GM10266 (cell line): Measurements from ENCODE around the gene TWIST1.

ENCODE experiments used
- DNase-seq: peaks from one replicate; pipeline ENCODE4 v3.0.0; 2012; ENCODE audit errors: extremely low spot score
- CTCF ChIP-seq: IDR thresholded peaks from 2 replicates; pipeline ENCODE4 v1.5.1; 2012; ENCODE audit warnings: mild to moderate bottlenecking, low read depth; ENCODE audit not compliant: control insufficient read depth, insufficient read depth; ENCODE audit errors: missing control alignments

TWIST1 gene

DNA sequence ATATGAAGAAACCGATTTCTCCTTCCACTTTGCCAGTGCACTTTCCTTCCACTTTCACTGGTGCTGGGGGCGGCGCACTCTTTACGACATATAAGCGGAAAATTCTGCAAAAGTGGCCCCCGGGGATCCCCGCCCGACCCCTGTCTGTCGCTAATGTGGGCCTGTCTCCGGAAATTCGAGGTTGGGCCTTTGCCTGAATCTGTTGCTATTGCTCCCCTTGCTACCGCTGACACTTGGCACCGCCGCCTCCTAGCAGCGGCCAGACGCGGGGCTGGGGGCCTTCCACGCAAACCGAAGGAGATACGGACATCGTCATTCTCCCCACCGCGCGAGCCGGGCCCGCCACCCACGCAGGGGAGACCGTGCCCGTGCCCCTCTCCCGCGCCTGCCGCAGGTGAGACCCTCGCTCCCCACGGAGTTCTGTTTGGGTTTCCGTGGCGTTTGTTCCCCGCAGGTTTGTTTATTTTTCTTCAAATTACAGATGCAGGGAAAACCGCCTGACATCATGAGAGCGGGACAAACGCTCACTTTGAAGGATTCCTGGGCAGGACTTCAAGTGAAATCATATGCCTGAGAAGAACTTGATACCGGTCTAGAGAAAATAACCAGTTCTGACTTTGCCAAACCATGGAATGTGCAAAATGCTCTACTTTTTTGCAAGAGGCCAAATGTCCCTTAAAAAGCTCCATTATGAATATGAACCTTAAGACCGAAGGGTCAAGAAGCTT lies 5.0 kb downstream of the TWIST1 start:
- DNase-seq, result no peak
- TF ChIP-seq CTCF, result no peak

- no peak for TF ChIP-seq CTCF
Observed at GRCh38 chr7:19111474-19112273, 5.8 kb downstream of the TWIST1 start.

DNA sequence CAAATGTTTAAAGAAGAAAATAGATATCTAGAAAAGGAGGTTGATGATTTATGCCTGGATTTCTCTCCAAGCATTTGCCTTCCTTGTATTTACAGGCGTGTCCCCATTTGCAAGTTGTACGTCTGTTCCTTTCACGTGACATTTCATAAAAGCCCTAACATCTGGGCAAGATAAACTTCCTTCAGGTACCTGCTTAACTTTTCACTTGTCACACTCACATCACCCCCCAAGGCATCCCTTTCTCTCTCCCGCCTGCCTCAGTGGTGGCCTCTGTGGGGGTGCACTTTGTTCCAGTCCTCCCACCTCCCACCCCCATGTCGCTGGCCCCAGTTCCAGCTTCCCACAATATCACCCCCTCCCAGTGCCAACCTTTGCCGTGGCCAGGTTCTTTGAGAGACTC lies 6.7 kb downstream of the TWIST1 start:
- no peak for TF ChIP-seq CTCF
- DNase-seq, result no peak

More at GRCh38 chr7:19111474-19112273, 5.8 kb downstream of the TWIST1 start:
- no peak for DNase-seq

DNA sequence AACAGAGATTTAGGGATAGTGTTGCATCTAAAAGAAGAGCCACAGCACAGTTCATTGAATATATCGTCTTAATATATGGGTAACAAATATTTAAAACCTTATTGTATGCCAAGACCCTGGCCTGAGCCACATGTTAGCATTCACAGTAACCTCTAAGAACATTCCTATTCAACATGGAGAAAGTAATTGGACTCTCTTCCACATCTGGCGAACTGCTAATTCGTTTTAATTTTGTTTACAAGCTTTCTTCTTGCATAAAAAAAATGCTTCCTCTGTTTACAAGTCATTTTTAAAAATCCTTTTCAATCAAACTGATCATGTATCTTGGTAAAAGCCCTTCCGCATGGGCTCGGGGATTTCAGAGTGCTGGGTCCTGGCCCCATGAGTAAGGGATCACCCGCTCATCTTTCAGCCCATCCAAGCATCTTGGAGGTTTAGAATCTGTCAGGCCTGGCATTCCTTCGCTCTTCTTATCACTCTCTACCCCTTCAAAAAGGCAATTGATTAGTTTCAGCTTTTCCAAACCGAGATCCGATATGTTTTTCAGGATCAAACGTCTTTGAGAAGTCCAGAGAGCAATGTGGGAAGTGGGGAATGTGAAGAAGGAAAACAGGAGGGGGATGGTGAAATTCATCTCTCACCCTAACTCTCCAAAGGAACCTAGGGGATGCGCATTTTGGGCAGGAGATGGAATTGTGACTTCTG lies 7.3 kb downstream of the TWIST1 start:
- TF ChIP-seq CTCF, result no peak
- DNase-seq, result no peak

GRCh38 chr7:19109000-19109946 lies 8.2 kb downstream of the TWIST1 start:
- no peak for TF ChIP-seq CTCF
- DNase-seq, result no peak

GRCh38 chr7:19107356-19108146 lies 9.9 kb downstream of the TWIST1 start:
- DNase-seq, result no peak

More at GRCh38 chr7:19107356-19108146, 9.9 kb downstream of the TWIST1 start:
- TF ChIP-seq CTCF, result no peak
